GM21367 (cell line): ENCODE data around the gene CMTM1.
A peak's percentile ranks its signal among the peaks of the same experiment; 100 is the strongest.
"Not testable (repeated sequence)": the region's sequence is repeated elsewhere in the genome, so short reads cannot be mapped to it uniquely, and the experiment has no call there.

Experiments used
- ATAC-seq: cut with Tn5 transposase; IDR thresholded peaks from one replicate; pipeline ENCODE4 v1.9.1; 2021; ENCODE audit not compliant: unreplicated experiment

The CMTM1 gene

GRCh38 chr16:66588981-66589713, 22.9 kb downstream of the CMTM1 start:
- ATAC-seq = peak; percentile 83

GRCh38 chr16:66590322-66590721, 24.1 kb downstream of the CMTM1 start:
- no peak for ATAC-seq

- ATAC-seq = no peak
Observed at GRCh38 chr16:66591018-66591417, 24.8 kb downstream of the CMTM1 start.

- no peak for ATAC-seq
Observed at GRCh38 chr16:66592241-66592640, 26.0 kb downstream of the CMTM1 start.

GRCh38 chr16:66592814-66593213, 26.6 kb downstream of the CMTM1 start:
- no peak for ATAC-seq

GRCh38 chr16:66594739-66595138, 28.5 kb downstream of the CMTM1 start:
- no peak for ATAC-seq

- not testable (repeated sequence) for ATAC-seq
Observed at GRCh38 chr16:66596559-66596958, 30.3 kb downstream of the CMTM1 start.

GRCh38 chr16:66596986-66597848, 31.0 kb downstream of the CMTM1 start:
- ATAC-seq = no peak

GRCh38 chr16:66598111-66598510, 31.9 kb downstream of the CMTM1 start:
- no peak for ATAC-seq

- ATAC-seq = no peak
Observed at GRCh38 chr16:66599726-66600125, 33.5 kb downstream of the CMTM1 start.

GRCh38 chr16:66600477-66600876, 34.2 kb downstream of the CMTM1 start:
- no peak for ATAC-seq

GRCh38 chr16:66601471-66601870, 35.2 kb downstream of the CMTM1 start:
- no peak for ATAC-seq

- no peak for ATAC-seq
Observed at GRCh38 chr16:66603537-66604375, 37.5 kb downstream of the CMTM1 start.

GRCh38 chr16:66604376-66605176, 38.3 kb downstream of the CMTM1 start, which contains the start of gene CMTM3:
Gene CMTM3 (plus strand): TSS chr16:66604704. CDS start chr16:66604806, 102 bp downstream.
- ATAC-seq = peak; percentile 36

- ATAC-seq = no peak
Observed at GRCh38 chr16:66605177-66605978, 39.1 kb downstream of the CMTM1 start.

- ATAC-seq = peak; percentile 50
Observed at GRCh38 chr16:66605979-66606751, 39.9 kb downstream of the CMTM1 start.

GRCh38 chr16:66608241-66609138, 42.3 kb downstream of the CMTM1 start:
- ATAC-seq = no peak

GRCh38 chr16:66609139-66609510, 42.9 kb downstream of the CMTM1 start:
- no peak for ATAC-seq
